Panc1 (cell line): Measurements from ENCODE around the gene SLC25A38. TPM values are rescaled to one million over a fixed set of nuclear protein-coding genes. Genes with fewer than 3 reads are reported as not detected.

ENCODE experiments used
- ATAC-seq: fragments of 200-7000 bp; cut with Tn5 transposase; 2 replicates; pipeline ENCODE4 v1.9.1; 2020; ENCODE audit warnings: mild to moderate bottlenecking, moderate library complexity
- BruUV-seq: library from RNA; stranded (reverse); fragments of 400-500 nt; replicated peaks from 2 replicates; lab custom pipeline; 2021; lab: Mats Ljungman, UMichigan
- CTCF ChIA-PET: fragments of 300-600 bp; sonication (Branson Sonifier 250); formaldehyde crosslinking; loops from one replicate; lab custom pipeline; 2022; ENCODE audit warnings: antibody characterized with exemption; lab: Charles Lee
- POLR2A ChIA-PET: fragments of 300-600 bp; sonication (Branson Sonifier 250); formaldehyde crosslinking; loops from one replicate; lab custom pipeline; 2022; ENCODE audit warnings: antibody characterized with exemption; lab: Charles Lee
- DNase-seq: peaks from one replicate; pipeline ENCODE4 v3.0.0-alpha.2; 2010; ENCODE audit warnings: low read depth, low spot score
- H3K27ac ChIP-seq: 2 replicates; pipeline ENCODE4 v1.5.1; 2011; ENCODE audit warnings: mild to moderate bottlenecking, low read length, inconsistent platforms
- H3K27me3 ChIP-seq: fragments of 200-500 bp; sonication (Bioruptor generic); 2 replicates; pipeline ENCODE4 v1.6.0; 2014; ENCODE audit warnings: low read length, inconsistent platforms; ENCODE audit not compliant: control insufficient read depth, insufficient read depth
- H3K36me3 ChIP-seq: fragments of 200-500 bp; sonication (Bioruptor generic); 2 replicates; pipeline ENCODE4 v1.5.1; 2014; ENCODE audit warnings: inconsistent platforms, mild to moderate bottlenecking, low read length, moderate library complexity; ENCODE audit not compliant: control insufficient read depth, insufficient read depth
- H3K4me1 ChIP-seq: 2 replicates; pipeline ENCODE4 v1.5.1; 2011; ENCODE audit warnings: inconsistent platforms, mild to moderate bottlenecking, low read length, moderate library complexity; ENCODE audit not compliant: control insufficient read depth, insufficient read depth
- H3K4me3 ChIP-seq, 2 experiments: 2 replicates each; pipeline ENCODE4 v1.5.1; 2011 to 2012; ENCODE audit warnings: low read depth in 2 of 2, low read length in 2 of 2, mild to moderate bottlenecking in 2 of 2, inconsistent platforms in 1 of 2, moderate library complexity in 1 of 2
- H3K9me3 ChIP-seq: fragments of 200-500 bp; sonication (Bioruptor generic); 2 replicates; pipeline ENCODE4 v1.5.1; 2014; ENCODE audit warnings: low read depth, mild to moderate bottlenecking, inconsistent platforms, low read length, moderate library complexity; ENCODE audit not compliant: control insufficient read depth, insufficient read depth
- POLR2AphosphoS5 ChIP-seq: IDR thresholded peaks from 2 replicates; pipeline ENCODE4 v1.6.1; 2012; ENCODE audit warnings: mild to moderate bottlenecking, low read depth, low read length, moderate library complexity
- SIN3A ChIP-seq: IDR thresholded peaks from 2 replicates; pipeline ENCODE4 v1.6.1; 2012; ENCODE audit warnings: low read depth, mild to moderate bottlenecking, low read length, moderate library complexity, borderline replicate concordance; ENCODE audit not compliant: insufficient read depth
- TCF7L2 ChIP-seq: IDR thresholded peaks from 2 replicates; pipeline ENCODE4 v1.6.1; 2011; ENCODE audit warnings: mild to moderate bottlenecking, low read depth, low read length, inconsistent platforms
- in situ Hi-C: cut with HindIII; loops from 2 replicates; pipeline ENCODE4 v1.10.0; 2016; ENCODE audit warnings: low sequenced_read_pairs, low pct_unique_long_range_greater_than_20kb
- intact Hi-C: fragments of 100-400 bp; cut with micrococcal nuclease; formaldehyde crosslinking; loops from one replicate; pipeline ENCODE4 v1.10.0; 2022; ENCODE audit not compliant: unreplicated experiment
- total RNA-seq: library from RNA; stranded (reverse); gene quantifications from one replicate; pipeline ENCODE4 v1.2.1, GENCODE V29; 2021; ENCODE audit not compliant: unreplicated experiment
- TF ChIP-seq, protein P1 (sequence below), 2 experiments: IDR thresholded peaks; 2 replicates each; pipeline ENCODE4 v1.6.1; 2011 to 2012; ENCODE audit warnings: low read depth in 2 of 2, control low read depth in 1 of 2, low read length in 1 of 2, mild to moderate bottlenecking in 1 of 2, moderate library complexity in 1 of 2; ENCODE audit not compliant: insufficient read depth in 1 of 2
- TF ChIP-seq, protein P2 (sequence below): fragments of 450-650 bp; IDR thresholded peaks from 2 replicates; pipeline ENCODE4 v1.5.1; 2017; ENCODE audit warnings: mild to moderate bottlenecking

The SLC25A38 gene
- total RNA-seq, 1 experiment from 2014 or later = 21.5 TPM

DNA sequence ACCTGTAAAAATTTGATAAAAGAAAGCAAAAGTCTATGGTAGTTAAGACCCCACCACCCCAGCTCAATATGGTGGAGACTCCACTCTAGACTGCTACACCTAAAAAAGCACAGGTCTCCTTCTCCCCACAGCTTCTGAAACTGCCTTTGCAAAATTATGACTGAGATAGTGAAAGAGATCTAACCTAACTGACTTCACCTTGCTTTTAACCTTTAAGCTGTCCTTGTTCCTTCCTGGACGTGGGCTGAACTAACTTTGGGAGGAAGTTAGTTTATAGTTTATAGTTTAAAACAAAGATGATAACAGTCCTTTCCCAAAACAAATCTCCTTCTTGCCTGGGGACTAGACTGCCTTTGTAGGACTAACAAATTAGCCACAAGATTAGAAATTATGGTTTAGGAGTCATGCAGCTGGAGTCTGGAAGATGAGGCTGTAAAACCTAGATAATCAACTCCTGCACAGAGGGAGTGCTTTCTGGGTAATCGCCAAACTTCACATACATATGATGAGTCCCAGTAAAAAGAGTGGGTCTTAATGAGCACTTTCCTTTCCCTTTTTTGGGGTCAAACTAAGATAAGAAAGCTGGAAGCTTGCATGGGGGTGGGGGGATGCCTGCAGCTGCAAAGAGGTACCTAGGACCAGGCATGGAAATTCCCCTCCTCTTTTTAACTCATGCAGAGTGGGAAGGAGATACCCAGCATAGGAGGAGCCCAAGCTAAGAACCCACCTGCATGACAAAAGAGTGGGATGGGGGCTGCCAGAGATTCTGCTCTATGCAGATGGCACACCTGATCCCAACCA, 36.2 kb upstream of the SLC25A38 start:
- DNase-seq (no peak), ATAC-seq (no peak)
- Histone ChIP-seq H3K9me3 (no peaks in the 10 kb centered on the region), H3K27ac (no peak overlapping the region), H3K36me3 (no peaks in the 10 kb centered on the region), H3K27me3 (no peaks in the 10 kb centered on the region), H3K4me3 (no peak overlapping the region), H3K4me1 (no peaks in the 10 kb centered on the region)
- ChIA-PET POLR2A (no interaction called here), CTCF (interaction anchor here (0.7 kb wide), 1 partner anchor 141 kb away, joined by 3 read pairs; no protein-coding TSS in a partner anchor)
- intact Hi-C loops (no loop called here), in situ Hi-C loops (no loop called here)
- no TSS peak for BruUV-seq
- no peak for TF ChIP-seq POLR2AphosphoS5
- TF ChIP-seq, protein P1, sequence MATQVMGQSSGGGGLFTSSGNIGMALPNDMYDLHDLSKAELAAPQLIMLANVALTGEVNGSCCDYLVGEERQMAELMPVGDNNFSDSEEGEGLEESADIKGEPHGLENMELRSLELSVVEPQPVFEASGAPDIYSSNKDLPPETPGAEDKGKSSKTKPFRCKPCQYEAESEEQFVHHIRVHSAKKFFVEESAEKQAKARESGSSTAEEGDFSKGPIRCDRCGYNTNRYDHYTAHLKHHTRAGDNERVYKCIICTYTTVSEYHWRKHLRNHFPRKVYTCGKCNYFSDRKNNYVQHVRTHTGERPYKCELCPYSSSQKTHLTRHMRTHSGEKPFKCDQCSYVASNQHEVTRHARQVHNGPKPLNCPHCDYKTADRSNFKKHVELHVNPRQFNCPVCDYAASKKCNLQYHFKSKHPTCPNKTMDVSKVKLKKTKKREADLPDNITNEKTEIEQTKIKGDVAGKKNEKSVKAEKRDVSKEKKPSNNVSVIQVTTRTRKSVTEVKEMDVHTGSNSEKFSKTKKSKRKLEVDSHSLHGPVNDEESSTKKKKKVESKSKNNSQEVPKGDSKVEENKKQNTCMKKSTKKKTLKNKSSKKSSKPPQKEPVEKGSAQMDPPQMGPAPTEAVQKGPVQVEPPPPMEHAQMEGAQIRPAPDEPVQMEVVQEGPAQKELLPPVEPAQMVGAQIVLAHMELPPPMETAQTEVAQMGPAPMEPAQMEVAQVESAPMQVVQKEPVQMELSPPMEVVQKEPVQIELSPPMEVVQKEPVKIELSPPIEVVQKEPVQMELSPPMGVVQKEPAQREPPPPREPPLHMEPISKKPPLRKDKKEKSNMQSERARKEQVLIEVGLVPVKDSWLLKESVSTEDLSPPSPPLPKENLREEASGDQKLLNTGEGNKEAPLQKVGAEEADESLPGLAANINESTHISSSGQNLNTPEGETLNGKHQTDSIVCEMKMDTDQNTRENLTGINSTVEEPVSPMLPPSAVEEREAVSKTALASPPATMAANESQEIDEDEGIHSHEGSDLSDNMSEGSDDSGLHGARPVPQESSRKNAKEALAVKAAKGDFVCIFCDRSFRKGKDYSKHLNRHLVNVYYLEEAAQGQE (IDR thresholded peaks at IDR 0.05; ENCODE audit: insufficient read depth in 1 of 2, low read depth in 2 of 2, low read length in 1 of 2) = no peak
- TF ChIP-seq, protein P2, sequence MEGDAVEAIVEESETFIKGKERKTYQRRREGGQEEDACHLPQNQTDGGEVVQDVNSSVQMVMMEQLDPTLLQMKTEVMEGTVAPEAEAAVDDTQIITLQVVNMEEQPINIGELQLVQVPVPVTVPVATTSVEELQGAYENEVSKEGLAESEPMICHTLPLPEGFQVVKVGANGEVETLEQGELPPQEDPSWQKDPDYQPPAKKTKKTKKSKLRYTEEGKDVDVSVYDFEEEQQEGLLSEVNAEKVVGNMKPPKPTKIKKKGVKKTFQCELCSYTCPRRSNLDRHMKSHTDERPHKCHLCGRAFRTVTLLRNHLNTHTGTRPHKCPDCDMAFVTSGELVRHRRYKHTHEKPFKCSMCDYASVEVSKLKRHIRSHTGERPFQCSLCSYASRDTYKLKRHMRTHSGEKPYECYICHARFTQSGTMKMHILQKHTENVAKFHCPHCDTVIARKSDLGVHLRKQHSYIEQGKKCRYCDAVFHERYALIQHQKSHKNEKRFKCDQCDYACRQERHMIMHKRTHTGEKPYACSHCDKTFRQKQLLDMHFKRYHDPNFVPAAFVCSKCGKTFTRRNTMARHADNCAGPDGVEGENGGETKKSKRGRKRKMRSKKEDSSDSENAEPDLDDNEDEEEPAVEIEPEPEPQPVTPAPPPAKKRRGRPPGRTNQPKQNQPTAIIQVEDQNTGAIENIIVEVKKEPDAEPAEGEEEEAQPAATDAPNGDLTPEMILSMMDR = no peak
- no peak for TF ChIP-seq SIN3A
- TF ChIP-seq TCF7L2 = no peak

DNA sequence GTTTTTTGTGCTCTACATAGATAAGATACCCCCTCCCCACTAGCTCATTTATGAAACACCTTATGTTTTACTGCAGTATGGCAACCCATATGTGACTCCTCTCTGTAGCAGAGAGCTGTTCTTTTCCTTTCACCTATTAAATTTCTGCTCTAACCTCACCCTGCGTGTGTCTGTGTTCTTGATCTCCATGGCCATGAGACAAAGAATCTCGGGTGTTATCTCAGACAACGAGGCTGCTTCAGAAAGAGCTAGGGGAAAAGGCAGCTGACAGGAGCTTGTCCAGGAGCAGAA, 35.6 kb upstream of the SLC25A38 start:
- POLR2A ChIA-PET = no interaction called here
- Histone ChIP-seq H3K36me3 (no peaks in the 10 kb centered on the region), H3K27me3 (no peaks in the 10 kb centered on the region), H3K4me3 (no peak overlapping the region), H3K4me1 (no peaks in the 10 kb centered on the region), H3K9me3 (no peaks in the 10 kb centered on the region), H3K27ac (no peak overlapping the region)
- TF ChIP-seq SIN3A (no peak), TCF7L2 (no peak), POLR2AphosphoS5 (no peak)
- TF ChIP-seq, protein P1 (IDR thresholded peaks at IDR 0.05; ENCODE audit: insufficient read depth in 1 of 2, low read depth in 2 of 2, low read length in 1 of 2) = no peak
- TF ChIP-seq, protein P2 = no peak
- DNase-seq (no peak), ATAC-seq (no peak)
- BruUV-seq = no TSS peak
- intact Hi-C loops (no loop called here), in situ Hi-C loops (no loop called here)
- CTCF ChIA-PET = interaction anchor here (0.7 kb wide), 1 partner anchor 142 kb away, joined by 3 read pairs; no protein-coding TSS in a partner anchor
